HG02642 (cell line): Measurements from ENCODE around the gene UTP3.
"Not testable (repeated sequence)": the region's sequence is repeated elsewhere in the genome, so short reads cannot be mapped to it uniquely, and the experiment has no call there.

ENCODE experiments used
- ATAC-seq: cut with Tn5 transposase; IDR thresholded peaks from one replicate; pipeline ENCODE4 v1.9.1; 2021; ENCODE audit warnings: mild to moderate bottlenecking; ENCODE audit not compliant: unreplicated experiment, poor library complexity

UTP3 gene

DNA sequence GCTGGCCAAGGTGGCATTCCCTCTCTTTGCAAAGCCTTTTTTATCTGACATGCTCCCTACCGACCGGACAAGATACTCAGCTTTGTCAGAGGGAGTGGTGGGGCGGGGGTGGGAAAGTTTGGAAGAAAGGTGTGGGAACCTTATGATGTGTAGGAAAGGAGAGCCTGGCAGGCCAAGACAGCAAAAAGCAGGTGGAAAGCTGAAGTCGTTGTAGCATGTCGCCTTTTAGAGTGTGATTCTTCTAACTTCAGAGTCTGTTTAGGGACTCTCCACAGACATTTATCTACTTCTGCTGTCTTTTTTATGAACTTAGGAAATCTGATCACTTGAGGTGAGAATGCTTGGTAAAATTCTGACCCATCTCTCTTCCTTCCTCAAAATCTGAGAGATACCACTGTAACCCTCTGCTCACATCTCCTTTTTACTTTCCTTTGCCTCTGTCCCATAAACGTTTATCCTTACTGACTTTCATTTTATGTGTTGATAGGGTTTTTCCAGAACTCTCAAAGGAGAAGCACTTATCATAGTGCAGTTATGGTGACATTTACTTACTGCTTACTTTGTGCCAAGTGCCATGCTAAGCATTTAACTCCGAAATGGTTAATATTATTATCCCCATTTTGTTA, 25.2 kb downstream of the UTP3 start:
- peak; percentile 37 for ATAC-seq

- peak; percentile 60 for ATAC-seq
Measured at GRCh38 chr4:70714079-70714887, 26.0 kb downstream of the UTP3 start.

- ATAC-seq = no peak
Measured at GRCh38 chr4:70715097-70715496, 26.8 kb downstream of the UTP3 start.

DNA sequence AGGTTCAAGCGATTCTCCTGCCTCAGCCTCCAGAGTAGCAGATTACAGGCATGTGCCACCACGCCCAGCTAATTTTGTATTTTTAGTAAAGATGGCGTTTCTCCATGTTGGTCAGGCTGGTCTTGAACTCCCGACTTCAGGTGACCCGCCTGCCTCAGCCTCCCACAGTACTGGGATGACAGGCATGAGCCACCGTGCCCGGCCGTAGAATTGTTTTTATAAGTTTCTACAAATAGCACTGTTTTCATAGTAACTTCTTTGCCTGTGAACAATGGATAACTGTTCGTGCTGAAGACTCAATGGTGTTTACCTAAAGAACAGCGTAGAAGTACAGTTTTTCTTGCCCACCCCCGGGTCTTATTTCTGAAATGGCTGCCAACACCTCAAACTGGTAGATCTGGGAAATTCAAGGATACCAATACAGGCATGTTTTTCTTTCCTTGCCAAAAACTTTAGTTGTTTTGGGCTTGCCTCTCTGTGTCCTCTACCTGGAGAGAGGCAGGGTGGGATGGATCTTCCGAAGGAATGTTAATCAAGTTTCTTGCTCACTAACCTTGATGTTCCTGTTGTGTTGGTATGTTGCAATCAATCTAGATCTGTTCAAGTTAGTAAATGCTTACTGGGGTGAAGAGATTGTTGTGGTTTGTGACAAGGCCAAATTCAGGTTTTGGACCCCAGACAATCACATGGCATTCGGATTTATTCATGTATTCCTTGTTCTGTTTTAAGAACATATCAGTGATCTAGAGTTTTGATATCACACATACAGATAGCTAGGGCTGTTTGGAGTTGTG, 30.7 kb downstream of the UTP3 start:
- no peak for ATAC-seq

GRCh38 chr4:70721747-70722146, 33.4 kb downstream of the UTP3 start, which contains the start of gene RUFY3:
Gene RUFY3 (plus strand): TSS chr4:70721964. CDS start chr4:70722574, 610 bp downstream.
- no peak for ATAC-seq

DNA sequence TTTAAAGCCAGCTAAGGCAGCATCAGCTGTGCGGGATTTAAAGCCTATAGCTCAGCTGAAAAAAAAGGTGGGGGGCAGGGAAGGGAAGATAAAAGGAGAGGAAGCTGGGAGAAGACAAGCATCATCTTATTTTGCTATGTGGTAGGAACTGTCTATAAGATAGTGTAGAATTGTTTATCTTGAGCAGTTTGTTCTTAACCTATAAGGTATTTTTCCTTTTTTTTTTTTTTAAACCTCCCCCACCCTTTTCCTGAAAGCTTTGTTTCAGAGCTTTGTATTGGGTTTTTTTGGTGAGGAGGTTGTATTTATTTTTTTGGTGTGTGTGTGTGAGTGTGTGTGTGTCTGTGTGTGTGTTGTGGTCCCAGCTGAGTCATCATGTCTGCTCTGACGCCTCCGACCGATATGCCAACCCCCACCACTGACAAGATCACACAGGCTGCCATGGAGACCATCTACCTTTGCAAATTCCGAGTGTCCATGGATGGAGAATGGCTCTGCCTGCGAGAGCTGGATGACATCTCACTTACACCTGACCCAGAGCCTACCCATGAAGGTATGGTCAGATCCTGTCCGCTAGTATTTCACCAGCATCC, 34.0 kb downstream of the UTP3 start:
- no peak for ATAC-seq

GRCh38 chr4:70724463-70724862, 36.1 kb downstream of the UTP3 start:
- ATAC-seq = no peak

DNA sequence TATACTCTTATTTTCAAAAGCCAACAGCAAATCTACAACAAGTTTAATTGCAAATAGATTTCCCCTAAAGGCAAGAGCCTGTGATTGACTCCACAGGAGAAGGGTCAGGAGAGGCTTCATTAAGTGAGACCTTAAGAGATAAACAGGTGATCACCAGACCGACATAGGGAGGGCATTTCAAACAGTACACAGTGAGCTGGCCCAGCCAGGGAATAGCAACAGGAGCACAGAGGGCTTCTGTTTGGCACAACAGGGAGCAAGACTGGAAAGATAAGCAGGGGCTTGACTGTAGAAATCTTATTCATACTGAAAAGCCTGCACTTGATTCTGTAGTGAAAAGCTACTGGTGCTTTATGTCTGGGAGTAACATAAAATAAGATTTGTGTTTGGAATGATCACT, 37.3 kb downstream of the UTP3 start:
- ATAC-seq = no peak

DNA sequence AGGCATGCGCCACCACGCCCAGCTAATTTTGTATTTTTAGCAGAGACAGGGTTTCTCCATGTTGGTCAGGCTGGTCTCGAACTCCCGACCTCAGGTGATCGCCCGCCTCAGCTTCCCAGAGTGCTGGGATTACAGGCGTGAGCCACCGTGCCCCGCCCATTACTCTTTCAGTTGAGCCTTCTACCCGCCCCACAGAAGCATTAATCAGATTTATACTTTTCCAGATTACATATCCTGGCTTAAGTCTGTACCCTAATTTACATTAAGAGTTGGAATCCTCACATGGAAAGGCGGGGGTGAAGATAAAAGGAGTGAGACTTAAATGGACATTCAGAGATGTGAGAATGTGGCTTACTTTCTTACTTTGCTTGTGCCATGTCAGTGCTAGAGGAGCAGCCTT, 38.2 kb downstream of the UTP3 start:
- not testable (repeated sequence) for ATAC-seq

DNA sequence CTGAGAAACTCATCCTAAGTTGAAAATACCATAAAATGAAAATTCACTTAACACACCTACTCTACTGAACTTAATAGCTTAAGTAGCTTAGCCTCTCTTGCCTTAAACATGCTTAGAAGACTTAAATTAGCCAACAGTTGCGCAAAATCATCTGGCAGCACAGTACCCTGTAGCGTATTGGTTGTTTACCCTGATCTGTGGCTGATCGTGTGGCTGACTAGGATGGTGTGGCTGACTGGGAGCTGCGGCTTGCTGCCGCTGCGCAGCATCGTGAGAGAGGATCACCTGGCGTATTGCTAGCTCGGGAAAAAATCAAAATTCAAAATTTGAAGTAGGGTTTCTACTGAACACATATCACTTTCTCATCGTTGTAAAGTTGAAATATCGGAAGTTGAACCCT, 39.8 kb downstream of the UTP3 start:
- no peak for ATAC-seq

DNA sequence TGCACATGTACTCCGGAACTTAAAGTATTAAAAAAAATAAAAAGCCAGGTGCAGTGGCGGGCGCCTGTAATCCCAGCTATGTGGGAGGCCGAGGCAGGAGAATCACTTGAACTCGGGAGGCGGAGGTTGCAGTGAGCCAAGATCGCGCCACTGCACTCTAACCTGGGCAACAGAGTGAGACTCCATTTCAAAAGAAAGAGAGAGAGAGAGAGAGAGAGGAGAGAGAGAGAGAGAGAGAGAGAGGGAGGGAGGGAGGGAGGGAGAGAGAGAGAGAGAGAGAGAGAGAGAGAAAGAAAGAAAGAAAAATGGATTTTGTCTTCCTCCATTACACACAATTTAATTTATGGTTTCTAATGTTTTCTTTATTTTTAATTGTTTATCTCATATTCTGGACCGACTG, 44.5 kb downstream of the UTP3 start:
- ATAC-seq = not testable (repeated sequence)

GRCh38 chr4:70734168-70734954, 46.0 kb downstream of the UTP3 start:
- ATAC-seq = peak; percentile 90

DNA sequence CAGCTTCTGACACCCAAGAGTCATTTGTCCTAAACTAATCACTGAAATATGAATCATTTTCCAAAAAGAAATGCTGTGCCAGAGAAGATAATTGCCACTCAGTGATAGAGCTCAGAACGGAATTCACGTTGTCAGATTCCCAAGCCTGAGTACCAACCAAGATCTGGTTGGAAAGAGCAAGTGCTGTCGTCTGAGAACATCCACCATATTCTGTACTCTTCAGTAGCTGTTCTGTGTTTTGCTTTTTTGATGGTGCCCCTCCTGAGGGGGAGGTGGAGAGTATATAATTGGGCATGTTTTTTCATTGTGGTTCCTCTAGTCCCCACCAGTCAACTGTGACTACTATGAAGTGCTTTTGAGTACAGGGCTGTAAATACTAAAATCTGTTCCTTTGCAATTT, 46.6 kb downstream of the UTP3 start:
- no peak for ATAC-seq

DNA sequence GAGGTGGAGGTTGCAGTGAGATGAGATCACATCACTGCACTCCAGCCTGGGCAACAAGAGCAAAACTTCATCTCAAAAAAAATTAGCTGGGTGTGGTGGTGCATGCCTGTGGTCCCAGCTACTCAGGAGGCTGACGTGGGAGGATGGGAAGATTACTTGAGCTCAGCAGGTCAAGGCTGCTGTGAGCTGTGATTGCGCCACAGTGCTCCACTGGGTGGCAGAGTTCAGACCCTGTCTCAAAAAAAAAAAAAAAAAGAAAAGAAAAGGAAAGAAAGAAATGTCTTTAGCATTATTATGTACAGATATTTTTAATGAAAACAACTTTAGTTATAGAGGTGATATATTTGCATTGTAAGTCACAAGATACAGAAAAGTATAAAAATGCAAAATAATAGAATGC, 47.6 kb downstream of the UTP3 start:
- ATAC-seq = not testable (repeated sequence)

DNA sequence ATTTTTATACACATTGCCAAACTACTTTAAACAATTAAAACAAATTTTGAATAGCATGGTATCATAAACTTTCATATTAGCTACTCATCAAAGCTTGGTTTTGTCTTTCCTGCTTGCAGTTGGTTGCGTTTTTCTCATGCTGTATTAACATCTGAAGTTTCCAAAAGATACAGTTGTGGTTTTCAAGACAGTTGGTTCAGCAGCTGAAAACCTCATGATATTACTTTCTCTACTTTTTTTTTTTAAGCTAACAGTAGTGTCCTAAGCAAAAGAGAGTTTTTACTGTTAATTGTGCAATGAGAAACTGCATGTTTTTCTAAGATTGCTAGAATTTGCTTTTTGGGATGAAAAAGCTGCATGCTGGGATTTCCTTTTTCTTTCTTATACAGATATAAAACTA, 48.7 kb downstream of the UTP3 start:
- no peak for ATAC-seq

DNA sequence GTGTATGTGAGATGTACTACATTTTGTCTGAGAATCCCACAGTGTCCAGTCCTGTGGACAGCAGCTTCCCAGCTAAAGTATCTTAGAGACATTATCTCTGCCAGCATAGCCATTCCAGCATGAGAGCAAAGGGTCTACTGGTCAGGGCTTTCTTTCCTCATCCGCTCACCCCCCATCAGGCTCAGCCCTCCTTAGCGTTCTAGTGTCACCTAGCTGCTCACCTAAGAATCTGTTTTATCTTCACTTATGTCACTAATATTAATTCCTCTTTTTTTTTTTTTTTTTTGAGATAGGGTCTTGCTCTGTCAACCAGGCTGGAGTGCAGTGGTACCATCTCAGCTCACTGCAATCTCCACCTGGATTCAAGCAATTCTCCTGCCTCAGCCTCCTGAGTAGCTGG, 49.1 kb downstream of the UTP3 start:
- no peak for ATAC-seq

DNA sequence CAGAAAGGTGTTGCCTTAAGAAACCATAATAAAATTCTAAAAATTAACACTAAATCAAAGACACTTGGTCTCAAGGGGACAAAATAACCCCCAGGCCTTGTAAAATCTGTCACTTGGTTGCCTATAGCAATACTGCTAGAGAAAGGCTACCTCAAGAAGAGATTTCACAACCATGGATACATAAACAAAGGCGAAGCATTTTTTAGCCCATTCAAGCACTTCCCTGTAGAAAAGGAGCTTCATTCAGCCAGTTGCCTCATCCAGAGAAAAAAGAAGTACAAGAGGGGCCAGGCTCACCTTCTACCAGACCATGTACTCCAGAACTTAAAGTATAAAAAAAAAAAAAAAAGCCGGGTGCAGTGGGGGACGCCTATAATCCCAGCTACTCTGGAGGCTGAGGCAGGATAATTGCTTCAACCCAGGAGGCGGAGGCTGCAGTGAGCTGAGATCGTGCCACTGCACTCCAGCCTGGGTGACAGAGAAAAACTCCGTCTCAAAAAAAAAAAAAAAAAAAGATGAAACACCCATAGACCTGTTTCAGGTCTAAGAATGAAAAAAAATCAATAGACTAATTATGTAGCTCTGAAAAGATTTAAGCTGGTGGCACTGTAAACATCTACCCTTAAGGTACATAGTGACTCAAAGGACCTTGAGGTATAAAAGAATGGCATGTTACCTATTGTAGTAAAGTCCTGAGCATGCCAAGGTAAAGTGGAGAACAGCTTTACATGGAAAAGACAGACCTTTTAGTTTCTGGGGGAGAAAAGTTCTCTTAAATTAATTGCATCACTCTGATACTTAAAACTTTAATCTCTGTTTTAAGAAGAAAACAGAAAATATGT, 51.4 kb downstream of the UTP3 start:
- ATAC-seq = no peak
